CD4-positive, alpha-beta T cell (primary cell): Measurements from ENCODE around the gene CTNNA2. TPM values are rescaled to one million over a fixed set of nuclear protein-coding genes. Genes with fewer than 3 reads are reported as not detected.

Experiments used
- ATAC-seq: fragments of 200-7000 bp; cut with Tn5 transposase; one replicate; pipeline ENCODE4 v1.10.0; 2022; ENCODE audit warnings: mild to moderate bottlenecking; ENCODE audit not compliant: poor library complexity
- CTCF ChIA-PET: fragments of 350-600 bp; sonication (Branson Sonifier 250); formaldehyde crosslinking; loops from one replicate; lab custom pipeline; 2021; ENCODE audit warnings: antibody characterized with exemption, inconsistent platforms; lab: Charles Lee
- POLR2A ChIA-PET: fragments of 350-600 bp; sonication (Branson Sonifier 250); formaldehyde crosslinking; loops from one replicate; lab custom pipeline; 2021; ENCODE audit warnings: antibody characterized with exemption, inconsistent platforms; lab: Charles Lee
- DNase-seq, 14 experiments: peaks; one replicate each; pipeline ENCODE4 v3.0.0-alpha.2; 2013 to 2020; ENCODE audit warnings: mixed read lengths in 2 of 14
- H3K27ac ChIP-seq, 2 donors: one replicate each; pipeline versions ENCODE4 v1.5.1 to v1.7.0; 2013; ENCODE audit warnings: low read length in 2 of 2, low read depth in 1 of 2, mild to moderate bottlenecking in 1 of 2
- H3K27me3 ChIP-seq, 2 experiments: 1 replicate in 1 of 2; 2 replicates in 1 of 2; pipeline versions ENCODE4 v1.6.1 to v1.7.0; 2013; ENCODE audit warnings: low read length in 2 of 2, control low read depth in 1 of 2, mild to moderate bottlenecking in 1 of 2, moderate library complexity in 1 of 2; ENCODE audit not compliant: insufficient read depth in 2 of 2, control insufficient read depth in 1 of 2
- H3K36me3 ChIP-seq: one replicate; pipeline ENCODE4 v1.6.1; 2013; ENCODE audit warnings: low read length, control low read depth; ENCODE audit not compliant: insufficient read depth
- H3K4me1 ChIP-seq: one replicate; pipeline ENCODE4 v1.6.1; 2013; ENCODE audit warnings: low read length, control low read depth; ENCODE audit not compliant: insufficient read depth
- H3K4me3 ChIP-seq: one replicate; pipeline ENCODE4 v1.5.1; 2013; ENCODE audit warnings: mild to moderate bottlenecking, low read length, moderate library complexity
- H3K9me3 ChIP-seq, 2 experiments: 1 replicate in 1 of 2; 2 replicates in 1 of 2; pipeline versions ENCODE4 v1.6.1 to v1.7.0; 2013; ENCODE audit warnings: low read length in 2 of 2, mild to moderate bottlenecking in 2 of 2, control low read depth in 1 of 2, moderate library complexity in 1 of 2; ENCODE audit not compliant: control insufficient read depth in 1 of 2, insufficient read depth in 1 of 2
- H3K27ac Mint-ChIP-seq: one replicate; pipeline ENCODE4 v1.8.0; 2020; ENCODE audit warnings: mixed read lengths
- H3K27me3 Mint-ChIP-seq: one replicate; pipeline ENCODE4 v1.8.0; 2021; ENCODE audit warnings: mixed read lengths
- H3K36me3 Mint-ChIP-seq: one replicate; pipeline ENCODE4 v1.8.0; 2021; ENCODE audit warnings: low read depth, mixed read lengths
- H3K4me1 Mint-ChIP-seq: one replicate; pipeline ENCODE4 v1.8.0; 2021; ENCODE audit warnings: low read depth, mixed read lengths
- H3K4me3 Mint-ChIP-seq: one replicate; pipeline ENCODE4 v1.8.0; 2020; ENCODE audit warnings: mild to moderate bottlenecking, mixed read lengths
- H3K9me3 Mint-ChIP-seq: one replicate; pipeline ENCODE4 v1.8.0; 2020; ENCODE audit warnings: mixed read lengths
- CTCF ChIP-seq: fragments of 200-600 bp; IDR thresholded peaks from one replicate; pipeline ENCODE4 v1.8.0; 2022; ENCODE audit warnings: antibody characterized with exemption, mild to moderate bottlenecking
- intact Hi-C, 2 experiments: fragments of 100-400 bp; cut with DNase I in 1 of 2; cut with micrococcal nuclease in 1 of 2; formaldehyde crosslinking; loops; one replicate each; pipeline versions ENCODE4 v1.15.1 to v1.9.0; 2023 to 2025; cut with DNase I, micrococcal nuclease
- total RNA-seq, 174 experiments: library from RNA in 2 of 174; stranded (reverse) in 2 of 174; gene quantifications; one replicate each; pipeline ENCODE4 v1.2.3 and lab custom pipeline; 2021 to 2026

CTNNA2 gene
- total RNA-seq, 2 experiments from 2014 or later = not detected

- H3K36me3 Mint-ChIP-seq = no peaks in the 10 kb centered on the region
- no peak for ATAC-seq
Measured at GRCh38 chr2:80147690-80148089, 634.8 kb downstream of the CTNNA2 start.

GRCh38 chr2:80148906-80149305 is 636.1 kb downstream of the CTNNA2 start:
- DNase-seq = no peak
- H3K9me3 Mint-ChIP-seq = peaks cover 8% of the 10 kb centered on the region
- TF ChIP-seq CTCF = no peak
- no peaks in the 10 kb centered on the region for H3K27me3 Mint-ChIP-seq
- no peak for ATAC-seq
- H3K27ac Mint-ChIP-seq = no peak overlapping the region
- POLR2A ChIA-PET = no interaction called here
- H3K27ac ChIP-seq = no peak overlapping the region
- intact Hi-C loops = no loop called here
- H3K4me3 ChIP-seq = no peak overlapping the region
- peaks cover 0 to 9% of the 10 kb centered on the region in 2 experiments for H3K9me3 ChIP-seq
- H3K4me1 ChIP-seq = no peaks in the 10 kb centered on the region
- H3K4me1 Mint-ChIP-seq = no peaks in the 10 kb centered on the region
- CTCF ChIA-PET = no interaction called here
- H3K36me3 ChIP-seq = no peaks in the 10 kb centered on the region
- H3K36me3 Mint-ChIP-seq = no peaks in the 10 kb centered on the region
- no peak overlapping the region for H3K4me3 Mint-ChIP-seq
- no peaks in the 10 kb centered on the region for H3K27me3 ChIP-seq

More at GRCh38 chr2:80147690-80148089, 634.8 kb downstream of the CTNNA2 start:
- no peak overlapping the region for H3K4me3 Mint-ChIP-seq
- no peaks in the 10 kb centered on the region for H3K4me1 Mint-ChIP-seq
- peaks cover 8% of the 10 kb centered on the region for H3K9me3 Mint-ChIP-seq
- CTCF ChIA-PET = no interaction called here
- Histone ChIP-seq H3K4me3 (no peak overlapping the region), H3K4me1 (no peaks in the 10 kb centered on the region), H3K27me3 (no peaks in the 10 kb centered on the region), H3K9me3 (peaks cover 0 to 9% of the 10 kb centered on the region in 2 experiments), H3K36me3 (no peaks in the 10 kb centered on the region), H3K27ac (no peak overlapping the region)
- no peak for TF ChIP-seq CTCF
- intact Hi-C loops = no loop called here
- POLR2A ChIA-PET = no interaction called here
- no peaks in the 10 kb centered on the region for H3K27me3 Mint-ChIP-seq
- DNase-seq = no peak
- H3K27ac Mint-ChIP-seq = no peak overlapping the region

GRCh38 chr2:80149991-80150390 is 637.1 kb downstream of the CTNNA2 start:
- ATAC-seq (no peak), DNase-seq (no peak)
- H3K4me3 ChIP-seq = no peak overlapping the region
- Mint-ChIP-seq H3K36me3 (no peaks in the 10 kb centered on the region), H3K9me3 (peaks cover 8% of the 10 kb centered on the region), H3K4me3 (no peak overlapping the region), H3K4me1 (no peaks in the 10 kb centered on the region), H3K27ac (no peak overlapping the region), H3K27me3 (no peaks in the 10 kb centered on the region)
- TF ChIP-seq CTCF = no peak
- H3K27me3 ChIP-seq = no peaks in the 10 kb centered on the region
- H3K4me1 ChIP-seq = no peaks in the 10 kb centered on the region
- no peak overlapping the region for H3K27ac ChIP-seq
- ChIA-PET POLR2A (no interaction called here), CTCF (no interaction called here)
- H3K9me3 ChIP-seq = peaks cover 0 to 9% of the 10 kb centered on the region in 2 experiments
- no peaks in the 10 kb centered on the region for H3K36me3 ChIP-seq
- intact Hi-C loops = no loop called here
